Measurements from ENCODE around the gene SERPINB7. TPM values are rescaled to one million over a fixed set of nuclear protein-coding genes. Genes with fewer than 3 reads are reported as not detected.

The SERPINB7 gene
- total and polyA plus RNA-seq, 2 experiments from 2014 or later = 0.10 to 0.77 TPM

DNA sequence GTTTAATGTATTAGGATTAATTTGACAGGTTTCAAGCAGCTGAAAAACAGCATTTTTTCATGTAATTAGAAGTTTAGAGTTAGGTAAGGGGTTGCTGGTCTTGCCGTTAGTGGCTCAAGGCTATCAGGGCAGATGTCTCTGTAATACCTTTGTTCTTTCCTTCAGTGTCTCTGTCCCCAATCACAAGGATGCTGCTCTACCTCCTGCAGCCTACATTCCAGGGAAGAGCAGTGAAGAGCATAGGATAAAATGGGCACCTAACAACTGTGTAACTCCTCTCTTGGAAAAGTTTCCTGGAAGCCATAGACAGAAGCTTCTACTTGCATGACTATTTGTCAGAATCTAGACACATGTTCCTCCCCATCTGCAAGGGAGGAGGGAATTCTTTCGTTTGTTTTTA, 9.4 kb upstream of the SERPINB7 start:
- Histone ChIP-seq H3K4me3 (no peak overlapping the region), H3K9me3 (ENCODE audit: low read depth) (no peaks in the 10 kb centered on the region), H3K4me1 (ENCODE audit: insufficient read depth) (no peaks in the 10 kb centered on the region), H3K27ac (no peak overlapping the region), H3K27me3 (no peaks in the 10 kb centered on the region), H4K20me1 (ENCODE audit: insufficient read depth, poor library complexity, severe bottlenecking) (no peaks in the 10 kb centered on the region), H3K79me2 (no peaks in the 10 kb centered on the region), H3K36me3 (replicated peaks; ENCODE audit: insufficient read depth, low read depth) (no peaks in the 10 kb centered on the region), H3K9me2 (replicated peaks; ENCODE audit: insufficient read depth) (no peaks in the 10 kb centered on the region), H2AFZ (no peak overlapping the region), H3K4me2 (no peak overlapping the region)
- WGBS (ENCODE audit: low lambda C conversion rate, missing lambda C conversion rate) = 67% methylated on average over 2 of the region's 2 CpGs
- no peak for DNase-seq (ENCODE audit: low spot score)
- no peak for TF ChIP-seq EZH2 (IDR thresholded peaks at IDR 0.05; ENCODE audit: borderline replicate concordance)
- TF ChIP-seq, protein P1, sequence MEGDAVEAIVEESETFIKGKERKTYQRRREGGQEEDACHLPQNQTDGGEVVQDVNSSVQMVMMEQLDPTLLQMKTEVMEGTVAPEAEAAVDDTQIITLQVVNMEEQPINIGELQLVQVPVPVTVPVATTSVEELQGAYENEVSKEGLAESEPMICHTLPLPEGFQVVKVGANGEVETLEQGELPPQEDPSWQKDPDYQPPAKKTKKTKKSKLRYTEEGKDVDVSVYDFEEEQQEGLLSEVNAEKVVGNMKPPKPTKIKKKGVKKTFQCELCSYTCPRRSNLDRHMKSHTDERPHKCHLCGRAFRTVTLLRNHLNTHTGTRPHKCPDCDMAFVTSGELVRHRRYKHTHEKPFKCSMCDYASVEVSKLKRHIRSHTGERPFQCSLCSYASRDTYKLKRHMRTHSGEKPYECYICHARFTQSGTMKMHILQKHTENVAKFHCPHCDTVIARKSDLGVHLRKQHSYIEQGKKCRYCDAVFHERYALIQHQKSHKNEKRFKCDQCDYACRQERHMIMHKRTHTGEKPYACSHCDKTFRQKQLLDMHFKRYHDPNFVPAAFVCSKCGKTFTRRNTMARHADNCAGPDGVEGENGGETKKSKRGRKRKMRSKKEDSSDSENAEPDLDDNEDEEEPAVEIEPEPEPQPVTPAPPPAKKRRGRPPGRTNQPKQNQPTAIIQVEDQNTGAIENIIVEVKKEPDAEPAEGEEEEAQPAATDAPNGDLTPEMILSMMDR (IDR thresholded peaks at IDR 0.05; ENCODE audit: poor library complexity) = no peak
- no peak for TF ChIP-seq EZH2phosphoT487 (IDR thresholded peaks at IDR 0.05; ENCODE audit: low read depth, severe bottlenecking, unreplicated experiment)

DNA sequence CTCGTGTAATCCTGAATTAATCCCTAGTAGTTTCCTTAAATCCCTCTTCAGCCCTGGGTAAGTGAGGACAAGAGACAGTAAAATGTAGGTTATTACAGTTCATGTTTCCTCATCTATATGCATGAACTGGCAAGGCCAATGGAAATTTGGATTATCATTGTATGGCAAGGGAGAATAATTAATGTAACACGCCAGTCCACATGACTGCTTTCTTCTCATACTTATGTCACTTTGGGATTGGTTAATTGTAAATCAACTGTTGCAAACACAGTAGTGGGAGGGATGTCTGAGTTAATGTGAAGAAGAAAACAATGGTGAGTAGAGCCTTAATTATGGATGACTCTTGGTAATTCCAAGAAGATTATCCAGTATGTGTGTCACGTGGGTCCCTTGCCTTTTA, 1.7 kb upstream of the SERPINB7 start:
- H3K4me2 ChIP-seq = no peak overlapping the region
- H3K4me1 ChIP-seq (ENCODE audit: insufficient read depth) = no peaks in the 10 kb centered on the region
- H2AFZ ChIP-seq = no peak overlapping the region
- no peaks in the 10 kb centered on the region for H3K27me3 ChIP-seq
- H3K9me3 ChIP-seq (ENCODE audit: low read depth) = no peaks in the 10 kb centered on the region
- no peak for DNase-seq (ENCODE audit: low spot score)
- H3K36me3 ChIP-seq (replicated peaks; ENCODE audit: insufficient read depth, low read depth) = no peaks in the 10 kb centered on the region
- H3K79me2 ChIP-seq = no peaks in the 10 kb centered on the region
- no peaks in the 10 kb centered on the region for H3K9me2 ChIP-seq (replicated peaks; ENCODE audit: insufficient read depth)
- WGBS (ENCODE audit: low lambda C conversion rate, missing lambda C conversion rate) = 84% methylated on average over 3 of the region's 3 CpGs
- no peak overlapping the region for H3K4me3 ChIP-seq
- TF ChIP-seq EZH2 (IDR thresholded peaks at IDR 0.05; ENCODE audit: borderline replicate concordance) (no peak), EZH2phosphoT487 (IDR thresholded peaks at IDR 0.05; ENCODE audit: low read depth, severe bottlenecking, unreplicated experiment) (no peak)
- TF ChIP-seq, protein P1 (IDR thresholded peaks at IDR 0.05; ENCODE audit: poor library complexity) = no peak
- H3K27ac ChIP-seq = no peak overlapping the region
- no peaks in the 10 kb centered on the region for H4K20me1 ChIP-seq (ENCODE audit: insufficient read depth, poor library complexity, severe bottlenecking)

DNA sequence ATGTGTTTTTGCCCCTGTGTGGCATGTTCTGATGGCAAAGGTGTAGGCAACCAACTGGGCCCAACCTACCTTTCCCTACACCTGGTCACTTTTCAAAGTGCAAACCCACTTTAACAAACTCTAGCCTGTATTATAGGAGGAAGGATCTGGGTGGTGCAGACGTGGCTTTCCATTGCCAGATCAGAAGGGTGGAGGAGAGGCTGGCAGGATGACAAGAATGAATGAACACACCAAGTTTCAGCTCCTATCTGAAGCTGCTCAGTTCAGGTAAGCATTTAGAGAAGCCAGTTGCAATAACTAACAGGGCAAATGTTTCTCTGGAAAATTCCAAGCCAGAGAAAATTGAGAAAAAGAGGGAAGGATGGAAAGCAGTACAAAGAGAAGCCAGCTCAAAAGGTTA, 707 bp upstream of the SERPINB7 start:
- H3K9me3 ChIP-seq (ENCODE audit: low read depth) = no peaks in the 10 kb centered on the region
- WGBS (ENCODE audit: low lambda C conversion rate, missing lambda C conversion rate) = 86% methylated on average over 1 of the region's 1 CpG
- no peak overlapping the region for H3K27ac ChIP-seq
- no peaks in the 10 kb centered on the region for H3K36me3 ChIP-seq (replicated peaks; ENCODE audit: insufficient read depth, low read depth)
- H3K4me1 ChIP-seq (ENCODE audit: insufficient read depth) = no peaks in the 10 kb centered on the region
- no peak for TF ChIP-seq EZH2phosphoT487 (IDR thresholded peaks at IDR 0.05; ENCODE audit: low read depth, severe bottlenecking, unreplicated experiment)
- TF ChIP-seq, protein P1 (IDR thresholded peaks at IDR 0.05; ENCODE audit: poor library complexity) = no peak
- no peak for TF ChIP-seq EZH2 (IDR thresholded peaks at IDR 0.05; ENCODE audit: borderline replicate concordance)
- no peaks in the 10 kb centered on the region for H4K20me1 ChIP-seq (ENCODE audit: insufficient read depth, poor library complexity, severe bottlenecking)
- H2AFZ ChIP-seq = no peak overlapping the region
- no peak overlapping the region for H3K4me2 ChIP-seq
- H3K27me3 ChIP-seq = no peaks in the 10 kb centered on the region
- no peak overlapping the region for H3K4me3 ChIP-seq
- no peaks in the 10 kb centered on the region for H3K79me2 ChIP-seq
- DNase-seq (ENCODE audit: low spot score) = no peak
- no peaks in the 10 kb centered on the region for H3K9me2 ChIP-seq (replicated peaks; ENCODE audit: insufficient read depth)

DNA sequence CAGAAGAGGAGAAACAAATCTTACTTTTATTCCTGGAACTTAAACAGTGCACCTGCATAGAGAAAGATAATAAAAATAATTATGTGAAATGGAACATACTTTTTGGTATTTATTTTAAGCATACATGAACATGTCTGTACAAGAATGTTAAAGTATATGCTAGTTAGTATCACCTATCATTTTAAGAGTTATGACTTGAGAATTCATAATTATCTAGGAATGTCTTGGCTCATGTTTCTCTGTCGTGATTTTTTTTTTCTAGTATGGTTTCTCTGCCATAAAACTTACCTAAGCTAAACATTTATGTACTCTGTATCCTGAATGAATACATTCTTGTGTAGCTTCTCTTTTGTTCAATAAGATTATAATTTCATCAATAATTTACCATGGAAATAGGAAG, 4.2 kb downstream of the SERPINB7 start:
- no peak overlapping the region for H3K4me2 ChIP-seq
- WGBS (ENCODE audit: low lambda C conversion rate, missing lambda C conversion rate) = 62% methylated on average over 1 of the region's 1 CpG
- H3K27ac ChIP-seq = no peak overlapping the region
- H3K9me2 ChIP-seq (replicated peaks; ENCODE audit: insufficient read depth) = no peaks in the 10 kb centered on the region
- H3K79me2 ChIP-seq = no peaks in the 10 kb centered on the region
- no peaks in the 10 kb centered on the region for H3K4me1 ChIP-seq (ENCODE audit: insufficient read depth)
- no peaks in the 10 kb centered on the region for H3K36me3 ChIP-seq (replicated peaks; ENCODE audit: insufficient read depth, low read depth)
- DNase-seq (ENCODE audit: low spot score) = no peak
- H3K9me3 ChIP-seq (ENCODE audit: low read depth) = no peaks in the 10 kb centered on the region
- H4K20me1 ChIP-seq (ENCODE audit: insufficient read depth, poor library complexity, severe bottlenecking) = no peaks in the 10 kb centered on the region
- H3K4me3 ChIP-seq = no peak overlapping the region
- TF ChIP-seq, protein P1 (IDR thresholded peaks at IDR 0.05; ENCODE audit: poor library complexity) = no peak
- no peak for TF ChIP-seq EZH2phosphoT487 (IDR thresholded peaks at IDR 0.05; ENCODE audit: low read depth, severe bottlenecking, unreplicated experiment)
- no peak for TF ChIP-seq EZH2 (IDR thresholded peaks at IDR 0.05; ENCODE audit: borderline replicate concordance)
- no peaks in the 10 kb centered on the region for H3K27me3 ChIP-seq
- H2AFZ ChIP-seq = no peak overlapping the region
